ENCODE results near the gene GLO1.

DNA sequence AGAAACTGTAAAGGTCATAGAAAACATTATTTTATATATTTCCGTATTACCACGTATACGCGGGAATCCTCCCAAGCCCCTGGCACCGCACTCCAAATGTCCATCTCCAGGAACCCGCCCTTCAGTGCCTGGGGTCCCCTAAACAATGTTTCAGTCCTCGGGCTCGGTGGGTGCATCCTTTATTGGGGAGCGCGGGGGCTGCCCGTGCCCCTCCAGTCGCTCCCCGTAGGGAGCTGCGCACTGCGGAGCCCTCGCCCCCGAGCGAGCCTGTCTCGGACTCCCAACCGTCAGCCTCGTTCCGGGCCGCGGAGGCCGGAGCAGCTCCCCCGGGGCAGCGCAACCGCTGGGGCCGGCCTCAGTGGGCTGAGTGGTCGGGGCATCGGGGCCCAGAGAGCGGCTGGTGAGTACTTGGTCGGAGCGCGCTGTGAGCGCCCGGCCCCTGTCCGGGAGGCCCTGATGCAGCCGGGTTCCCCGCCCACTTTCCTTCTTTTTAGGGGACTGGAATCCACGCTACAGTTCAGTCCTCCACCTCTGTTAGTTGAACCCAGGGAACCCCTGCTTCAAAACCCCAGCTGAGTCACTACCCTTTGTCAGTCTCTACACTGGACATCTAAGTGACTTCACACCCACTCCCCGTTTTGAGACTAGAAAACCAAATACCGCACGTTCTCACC is 12.2 kb upstream of the GLO1 start, which contains the start of gene DNAH8:
- no peak for TF ChIP-seq ARNT (IDR thresholded peaks at IDR 0.05)
- no peak for TF ChIP-seq FOXM1 (IDR thresholded peaks at IDR 0.05; ENCODE audit: borderline replicate concordance)
- TF ChIP-seq, protein P1, sequence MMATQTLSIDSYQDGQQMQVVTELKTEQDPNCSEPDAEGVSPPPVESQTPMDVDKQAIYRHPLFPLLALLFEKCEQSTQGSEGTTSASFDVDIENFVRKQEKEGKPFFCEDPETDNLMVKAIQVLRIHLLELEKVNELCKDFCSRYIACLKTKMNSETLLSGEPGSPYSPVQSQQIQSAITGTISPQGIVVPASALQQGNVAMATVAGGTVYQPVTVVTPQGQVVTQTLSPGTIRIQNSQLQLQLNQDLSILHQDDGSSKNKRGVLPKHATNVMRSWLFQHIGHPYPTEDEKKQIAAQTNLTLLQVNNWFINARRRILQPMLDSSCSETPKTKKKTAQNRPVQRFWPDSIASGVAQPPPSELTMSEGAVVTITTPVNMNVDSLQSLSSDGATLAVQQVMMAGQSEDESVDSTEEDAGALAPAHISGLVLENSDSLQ (IDR thresholded peaks at IDR 0.05): no peak

Data from HEK293T (cell line).